LNCaP clone FGC (cell line): ENCODE measurements around the gene DGKK.

Source experiments
- DNase-seq: peaks from one replicate; pipeline ENCODE4 v3.0.0-alpha.2; 2011; ENCODE audit warnings: low read depth
- H3K4me3 ChIP-seq: 2 replicates; pipeline ENCODE4 v1.5.1; 2011; ENCODE audit warnings: mild to moderate bottlenecking, low read depth, low read length, control low read depth
- TF ChIP-seq, protein P1 (sequence below): IDR thresholded peaks from 2 replicates; pipeline ENCODE4 v1.5.1; 2012; ENCODE audit warnings: mild to moderate bottlenecking; ENCODE audit not compliant: control insufficient read depth, insufficient read depth; ENCODE audit errors: extremely low read depth

DGKK gene, protein sequence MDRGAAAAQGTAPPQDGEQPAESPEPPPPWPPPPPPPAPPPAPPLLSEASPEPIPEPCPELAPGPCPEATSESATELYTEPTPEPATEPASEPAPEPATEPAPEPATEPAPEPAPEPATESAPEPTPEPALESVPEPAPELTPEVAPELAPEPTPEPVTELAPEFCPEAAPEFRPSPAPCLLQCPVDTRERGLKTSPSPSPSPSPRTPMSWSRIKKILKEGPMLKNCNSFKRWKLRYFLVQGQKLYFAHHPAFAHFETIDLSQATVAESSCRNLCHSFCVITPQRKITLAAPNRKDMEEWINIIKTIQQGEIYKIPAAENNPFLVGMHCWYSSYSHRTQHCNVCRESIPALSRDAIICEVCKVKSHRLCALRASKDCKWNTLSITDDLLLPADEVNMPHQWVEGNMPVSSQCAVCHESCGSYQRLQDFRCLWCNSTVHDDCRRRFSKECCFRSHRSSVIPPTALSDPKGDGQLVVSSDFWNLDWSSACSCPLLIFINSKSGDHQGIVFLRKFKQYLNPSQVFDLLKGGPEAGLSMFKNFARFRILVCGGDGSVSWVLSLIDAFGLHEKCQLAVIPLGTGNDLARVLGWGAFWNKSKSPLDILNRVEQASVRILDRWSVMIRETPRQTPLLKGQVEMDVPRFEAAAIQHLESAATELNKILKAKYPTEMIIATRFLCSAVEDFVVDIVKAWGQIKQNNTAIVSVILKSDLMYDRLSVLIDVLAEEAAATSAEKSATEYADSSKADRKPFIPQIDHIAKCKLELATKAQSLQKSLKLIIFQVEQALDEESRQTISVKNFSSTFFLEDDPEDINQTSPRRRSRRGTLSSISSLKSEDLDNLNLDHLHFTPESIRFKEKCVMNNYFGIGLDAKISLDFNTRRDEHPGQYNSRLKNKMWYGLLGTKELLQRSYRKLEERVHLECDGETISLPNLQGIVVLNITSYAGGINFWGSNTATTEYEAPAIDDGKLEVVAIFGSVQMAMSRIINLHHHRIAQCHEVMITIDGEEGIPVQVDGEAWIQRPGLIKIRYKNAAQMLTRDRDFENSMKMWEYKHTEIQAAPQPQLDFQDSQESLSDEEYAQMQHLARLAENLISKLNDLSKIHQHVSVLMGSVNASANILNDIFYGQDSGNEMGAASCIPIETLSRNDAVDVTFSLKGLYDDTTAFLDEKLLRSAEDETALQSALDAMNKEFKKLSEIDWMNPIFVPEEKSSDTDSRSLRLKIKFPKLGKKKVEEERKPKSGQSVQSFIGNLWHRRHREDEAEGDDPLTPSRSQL

DNA sequence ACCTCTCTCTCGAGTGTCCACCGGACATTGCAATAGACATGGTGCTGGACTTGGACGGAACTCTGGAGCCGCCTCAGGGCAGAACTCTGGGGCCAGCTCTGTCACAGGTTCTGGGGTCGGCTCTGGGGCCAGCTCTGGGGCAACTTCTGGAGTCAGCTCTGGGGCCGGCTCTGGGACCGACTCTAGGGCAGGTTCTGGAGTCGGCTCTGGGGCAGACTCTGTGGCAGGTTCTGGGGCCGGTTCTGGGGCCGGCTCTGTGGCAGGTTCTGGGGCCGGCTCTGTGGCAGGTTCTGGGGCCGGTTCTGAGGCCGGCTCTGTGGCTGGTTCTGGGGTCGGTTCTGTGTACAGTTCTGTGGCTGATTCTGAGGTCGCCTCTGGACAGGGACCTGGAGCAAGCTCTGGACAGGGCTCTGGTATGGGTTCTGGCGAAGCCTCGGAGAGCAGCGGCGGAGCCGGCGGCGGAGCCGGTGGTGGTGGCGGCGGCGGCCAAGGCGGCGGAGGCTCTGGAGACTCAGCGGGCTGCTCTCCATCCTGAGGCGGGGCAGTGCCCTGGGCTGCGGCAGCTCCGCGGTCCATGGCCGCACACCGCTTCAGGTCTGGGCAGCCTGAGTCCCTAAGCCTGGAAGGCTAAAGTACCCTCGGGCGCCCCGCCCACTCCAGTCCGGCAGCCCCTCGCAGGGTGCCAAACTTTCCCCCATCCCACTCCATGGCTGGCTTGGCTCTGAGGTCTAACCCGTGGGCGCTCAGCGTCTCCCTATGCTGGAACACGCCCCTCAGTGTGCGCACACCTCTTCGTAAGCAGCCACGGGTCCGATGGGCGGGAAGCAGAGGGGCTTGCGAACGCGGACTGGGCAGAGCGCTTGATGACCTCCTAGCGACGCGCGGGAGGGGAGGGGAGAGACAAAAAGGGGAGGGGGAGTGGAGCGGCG lies at the start of gene DGKK:
Gene DGKK (minus strand): TSS at position 723 of the 929 bp plus-strand sequence. CDS start 147 bp downstream, at position 576.
- DNase-seq, result no peak
- TF ChIP-seq, protein P1, sequence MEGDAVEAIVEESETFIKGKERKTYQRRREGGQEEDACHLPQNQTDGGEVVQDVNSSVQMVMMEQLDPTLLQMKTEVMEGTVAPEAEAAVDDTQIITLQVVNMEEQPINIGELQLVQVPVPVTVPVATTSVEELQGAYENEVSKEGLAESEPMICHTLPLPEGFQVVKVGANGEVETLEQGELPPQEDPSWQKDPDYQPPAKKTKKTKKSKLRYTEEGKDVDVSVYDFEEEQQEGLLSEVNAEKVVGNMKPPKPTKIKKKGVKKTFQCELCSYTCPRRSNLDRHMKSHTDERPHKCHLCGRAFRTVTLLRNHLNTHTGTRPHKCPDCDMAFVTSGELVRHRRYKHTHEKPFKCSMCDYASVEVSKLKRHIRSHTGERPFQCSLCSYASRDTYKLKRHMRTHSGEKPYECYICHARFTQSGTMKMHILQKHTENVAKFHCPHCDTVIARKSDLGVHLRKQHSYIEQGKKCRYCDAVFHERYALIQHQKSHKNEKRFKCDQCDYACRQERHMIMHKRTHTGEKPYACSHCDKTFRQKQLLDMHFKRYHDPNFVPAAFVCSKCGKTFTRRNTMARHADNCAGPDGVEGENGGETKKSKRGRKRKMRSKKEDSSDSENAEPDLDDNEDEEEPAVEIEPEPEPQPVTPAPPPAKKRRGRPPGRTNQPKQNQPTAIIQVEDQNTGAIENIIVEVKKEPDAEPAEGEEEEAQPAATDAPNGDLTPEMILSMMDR, result no peak
- H3K4me3 ChIP-seq, result no peak within 1 kb of the TSS

DNA sequence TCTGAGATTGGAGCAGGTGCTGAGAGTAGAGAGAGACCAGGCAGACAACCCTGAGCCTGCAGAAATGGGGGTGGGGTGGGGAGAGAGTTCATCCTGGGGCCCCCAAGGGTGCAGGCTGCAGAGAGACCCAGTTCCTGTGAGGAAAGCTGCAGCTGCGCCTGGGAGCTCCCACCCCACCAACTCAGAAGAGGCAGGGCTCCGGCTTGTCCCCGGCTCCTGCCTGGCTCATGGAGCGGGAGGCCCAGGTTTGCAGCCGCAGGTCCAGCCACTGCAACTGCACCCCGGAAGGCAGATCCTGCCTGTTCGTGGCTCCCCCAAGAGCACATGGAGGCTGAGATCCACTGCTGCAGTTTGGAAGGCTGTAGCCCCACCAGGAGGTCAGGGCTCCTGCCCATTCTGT lies 44.2 kb upstream of the DGKK start:
- TF ChIP-seq, protein P1, result no peak
- DNase-seq, result no peak
- no peak overlapping the region for H3K4me3 ChIP-seq

DNA sequence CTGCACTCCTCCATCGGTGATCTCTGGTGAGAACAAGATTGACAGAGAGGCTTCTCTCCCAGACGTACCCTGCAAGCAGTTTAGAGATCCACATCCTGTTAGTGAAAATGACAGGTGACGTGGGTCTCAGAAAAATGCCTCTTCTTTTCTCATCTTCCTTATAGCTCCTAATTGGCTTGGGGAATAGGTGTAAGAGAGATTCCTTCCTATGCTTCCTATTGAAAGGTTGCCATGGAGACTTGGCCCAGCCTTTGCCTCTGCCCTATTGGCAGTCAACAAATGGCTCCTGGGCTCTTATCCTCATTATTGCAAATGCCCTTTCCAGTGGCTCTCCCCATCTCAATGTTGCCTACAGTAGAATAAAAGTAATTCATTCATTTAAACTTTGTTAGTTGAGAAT lies 26.5 kb upstream of the DGKK start:
- TF ChIP-seq, protein P1, result no peak
- H3K4me3 ChIP-seq, result no peak overlapping the region
- no peak for DNase-seq

DNA sequence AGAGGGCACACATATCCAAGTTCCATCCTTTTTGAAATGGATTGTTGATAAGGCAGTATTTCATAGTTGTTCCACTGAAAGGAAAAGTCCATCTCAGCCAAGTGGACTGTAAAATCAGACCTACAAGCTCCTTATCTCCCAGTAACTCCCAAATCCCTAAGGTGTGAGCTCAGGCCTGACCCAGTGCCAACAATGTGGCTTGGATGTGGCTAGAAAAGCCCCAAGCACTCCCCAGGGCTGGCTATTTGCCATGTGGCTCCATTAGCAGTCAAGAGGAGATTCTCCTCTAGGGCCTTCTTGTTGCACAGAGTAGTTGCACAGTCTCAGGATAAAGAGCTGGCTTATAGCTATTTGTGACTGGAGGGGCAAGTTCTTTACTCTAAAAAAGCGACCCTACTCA lies 25.0 kb upstream of the DGKK start:
- no peak for DNase-seq

DNA sequence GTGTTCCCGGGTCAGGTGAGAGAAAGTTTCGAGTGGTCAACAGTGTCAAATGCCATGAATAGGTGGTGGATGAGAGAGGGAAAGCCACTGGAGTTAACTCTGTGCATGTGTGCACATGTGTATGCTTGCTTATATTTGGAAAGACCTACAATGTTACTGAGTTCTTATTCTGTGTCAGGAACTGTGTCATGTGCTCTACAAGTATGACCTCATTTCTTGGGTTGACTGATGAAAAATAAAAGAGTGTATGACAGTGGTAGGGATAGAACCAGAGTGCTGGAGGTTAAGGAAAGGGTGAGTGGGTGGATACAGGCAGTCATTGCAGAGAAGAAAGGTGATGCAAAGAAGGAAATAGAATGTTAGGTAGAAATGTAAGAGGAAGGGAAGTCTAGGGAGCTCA lies 22.1 kb upstream of the DGKK start:
- DNase-seq, result no peak
- no peak overlapping the region for H3K4me3 ChIP-seq
- TF ChIP-seq, protein P1, result no peak

More for the DNA sequence above, 25.0 kb upstream of the DGKK start:
- no peak overlapping the region for H3K4me3 ChIP-seq
- TF ChIP-seq, protein P1, result no peak
